HG03521 (cell line): Measurements from ENCODE around the gene ABCA5.
"Not testable (repeated sequence)": the region's sequence is repeated elsewhere in the genome, so short reads cannot be mapped to it uniquely, and the experiment has no call there.

Experiments used
- ATAC-seq: cut with Tn5 transposase; IDR thresholded peaks from one replicate; pipeline ENCODE4 v1.9.1; 2021; ENCODE audit warnings: mild to moderate bottlenecking, moderate library complexity; ENCODE audit not compliant: unreplicated experiment

The ABCA5 gene

DNA sequence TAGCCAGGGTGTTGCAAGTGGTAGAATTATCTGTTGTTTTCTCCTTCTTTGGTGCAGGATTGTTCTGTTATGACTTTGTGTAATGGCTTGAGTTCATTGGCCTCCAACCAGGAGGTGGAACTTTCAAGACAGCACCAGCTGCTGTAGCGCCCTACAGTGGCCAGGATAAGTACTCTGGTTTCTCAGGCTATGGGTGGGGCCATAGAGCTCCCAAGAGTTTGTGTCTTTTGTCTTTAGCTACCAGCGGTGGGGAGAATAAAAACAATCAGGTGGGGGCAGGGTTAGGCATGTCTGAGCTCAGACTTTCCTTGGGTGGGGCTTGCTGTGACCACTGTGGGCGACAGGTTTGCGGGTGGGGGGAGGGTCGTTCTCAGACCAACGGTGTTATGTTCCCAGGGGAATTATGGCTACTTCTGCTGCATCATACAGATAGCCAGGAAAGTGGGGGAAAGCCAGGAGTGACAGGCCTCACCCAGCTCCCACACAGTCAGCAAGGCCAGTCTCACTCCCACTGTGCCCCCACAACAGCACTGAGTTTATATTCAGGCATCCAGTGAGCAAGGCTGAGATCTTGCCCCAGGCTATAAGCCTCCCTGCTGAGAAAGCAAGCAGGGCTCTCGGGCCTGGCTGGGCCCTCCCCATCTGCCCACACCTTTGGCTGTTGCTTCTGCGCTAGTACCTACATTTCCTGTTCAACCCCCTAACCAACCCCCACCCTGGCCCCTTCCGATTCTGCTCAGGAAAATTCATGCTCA, 113.7 kb downstream of the ABCA5 start:
- ATAC-seq = no peak

DNA sequence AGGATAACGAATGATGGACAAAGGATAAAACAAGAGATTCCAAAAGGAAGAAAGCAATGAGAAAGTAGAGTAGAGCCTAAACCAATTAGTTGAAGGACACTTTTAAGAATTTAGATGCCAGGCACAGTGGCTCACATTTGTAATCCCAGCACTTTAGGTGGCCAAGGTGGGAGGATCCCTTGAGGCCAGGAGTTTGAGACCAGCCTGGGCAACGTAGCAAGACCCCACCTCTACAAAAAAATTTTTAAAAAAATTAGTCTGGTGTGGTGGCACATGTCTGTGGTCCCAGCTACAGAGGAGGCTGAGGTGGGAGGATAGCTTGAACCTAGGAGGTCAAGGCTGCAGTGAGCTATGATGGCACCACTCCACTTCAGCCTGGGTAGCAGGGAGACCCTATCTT, 118.3 kb downstream of the ABCA5 start:
- no peak for ATAC-seq

DNA sequence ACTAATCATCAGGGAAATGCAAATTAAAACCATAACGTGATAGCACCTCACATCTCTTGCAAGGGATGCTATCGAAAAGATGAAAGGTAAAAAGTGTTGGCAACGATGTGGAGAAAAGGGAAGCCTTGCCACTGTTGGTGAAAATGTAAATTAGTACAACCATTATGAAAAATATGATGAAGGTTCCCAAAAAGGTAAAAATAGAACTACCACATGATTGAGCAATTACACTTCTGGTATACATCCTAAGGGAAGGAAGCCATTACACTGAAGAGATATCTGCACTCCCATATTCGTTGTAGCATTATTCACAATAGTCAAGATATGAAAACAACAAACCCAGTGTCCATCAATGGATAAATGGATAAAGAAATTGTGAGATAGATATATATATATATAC, 119.8 kb downstream of the ABCA5 start:
- ATAC-seq = no peak

DNA sequence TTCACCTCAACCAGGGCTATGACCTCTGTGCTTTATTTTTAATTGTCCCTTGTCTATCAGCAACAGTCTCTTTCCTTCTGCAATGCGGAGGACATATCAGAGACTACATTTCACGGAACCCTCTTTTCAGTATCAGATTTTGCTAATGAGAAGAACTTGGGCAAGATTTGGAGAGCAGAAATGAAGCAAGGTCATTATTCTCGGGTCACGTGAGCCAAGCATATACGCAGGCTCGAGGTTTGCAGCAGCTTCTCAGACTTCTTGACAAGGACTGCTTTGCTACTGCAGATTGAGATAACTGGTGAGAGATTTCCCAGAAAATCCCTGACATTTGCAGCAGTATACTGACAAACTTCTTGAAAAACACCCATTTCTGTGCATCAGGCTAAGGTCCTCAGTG, 128.7 kb downstream of the ABCA5 start:
- no peak for ATAC-seq

DNA sequence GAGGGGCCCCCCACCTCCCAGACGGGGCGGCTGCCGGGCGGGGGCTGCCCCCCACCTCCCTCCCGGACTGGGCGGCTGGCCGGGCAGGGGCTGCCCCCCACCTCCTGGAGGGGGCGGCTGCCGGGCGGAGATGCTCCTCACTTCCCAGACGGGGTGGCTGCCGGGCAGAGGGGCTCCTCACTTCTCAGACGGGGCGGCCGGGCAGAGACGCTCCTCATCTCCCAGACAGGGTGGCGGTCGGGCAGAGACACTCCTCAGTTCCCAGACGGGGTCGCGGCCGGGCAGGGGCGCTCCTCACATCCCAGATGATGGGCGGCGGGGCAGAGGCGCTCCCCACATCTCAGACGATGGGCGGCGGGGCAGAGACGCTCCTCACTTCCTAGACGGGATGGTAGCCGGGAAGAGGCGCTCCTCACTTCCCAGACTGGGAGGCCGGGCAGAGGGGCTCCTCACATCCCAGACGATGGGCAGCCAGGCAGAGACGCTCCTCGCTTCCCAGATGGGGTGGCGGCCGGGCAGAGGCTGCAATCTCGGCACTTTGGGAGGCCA, 130.8 kb downstream of the ABCA5 start:
- not testable (repeated sequence) for ATAC-seq
